Epithelial cell of esophagus (primary cell): Measurements from ENCODE around the gene ATOH8.

Experiments
- DNase-seq: peaks from one replicate; pipeline ENCODE4 v3.0.0; 2010; ENCODE audit warnings: low read depth
- H3K4me3 ChIP-seq: 2 replicates; pipeline ENCODE4 v1.5.1; 2011; ENCODE audit warnings: mild to moderate bottlenecking, low read length, control low read depth
- TF ChIP-seq, protein P1 (sequence below): IDR thresholded peaks from 2 replicates; pipeline ENCODE4 v1.5.1; 2011; ENCODE audit warnings: low read depth, mild to moderate bottlenecking, low read length, control low read depth, inconsistent platforms; ENCODE audit not compliant: insufficient read depth; ENCODE audit errors: missing control alignments

ATOH8 gene, protein sequence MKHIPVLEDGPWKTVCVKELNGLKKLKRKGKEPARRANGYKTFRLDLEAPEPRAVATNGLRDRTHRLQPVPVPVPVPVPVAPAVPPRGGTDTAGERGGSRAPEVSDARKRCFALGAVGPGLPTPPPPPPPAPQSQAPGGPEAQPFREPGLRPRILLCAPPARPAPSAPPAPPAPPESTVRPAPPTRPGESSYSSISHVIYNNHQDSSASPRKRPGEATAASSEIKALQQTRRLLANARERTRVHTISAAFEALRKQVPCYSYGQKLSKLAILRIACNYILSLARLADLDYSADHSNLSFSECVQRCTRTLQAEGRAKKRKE

DNA sequence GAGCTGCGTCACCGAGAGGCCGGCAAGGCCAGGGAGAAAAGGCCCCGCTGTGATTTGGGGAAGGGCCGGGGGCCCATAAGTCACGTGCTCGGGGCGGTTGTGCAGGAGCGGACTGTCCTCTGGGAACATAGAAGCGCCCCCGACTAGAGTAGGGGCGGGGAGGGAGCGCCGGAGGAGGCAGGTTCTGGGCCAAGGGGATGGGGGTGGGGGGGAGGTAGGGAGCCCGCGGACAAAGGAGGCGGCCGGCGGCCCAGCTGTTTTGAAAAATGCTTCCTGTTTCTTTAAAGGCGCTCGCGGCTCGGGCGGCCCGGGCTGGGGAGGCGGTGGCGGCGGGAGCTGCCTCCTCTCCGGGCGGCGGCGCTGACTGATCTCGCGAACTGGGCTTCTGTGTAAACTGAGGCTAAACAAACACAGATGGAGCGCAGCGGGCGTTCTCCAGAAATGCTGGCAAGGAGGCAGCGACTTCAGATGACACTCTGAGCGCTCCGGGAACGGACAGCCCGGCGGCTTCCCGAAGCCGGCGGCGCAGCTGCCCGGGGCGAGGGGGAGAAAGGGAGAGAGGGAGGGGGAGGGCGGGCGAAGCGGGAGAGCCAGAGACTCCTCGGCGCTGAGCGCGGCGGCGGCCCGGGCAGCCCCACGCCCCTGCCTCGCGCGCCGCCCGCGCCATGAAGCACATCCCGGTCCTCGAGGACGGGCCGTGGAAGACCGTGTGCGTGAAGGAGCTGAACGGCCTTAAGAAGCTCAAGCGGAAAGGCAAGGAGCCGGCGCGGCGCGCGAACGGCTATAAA, at the start of gene ATOH8:
Gene ATOH8, plus strand, starts transcription at position 467 of the 788 bp plus-strand sequence. Its CDS starts 199 bp downstream, at position 666.
- peak; percentile 41 for DNase-seq
- H3K4me3 ChIP-seq: peak within 1 kb of the TSS; percentile 27
- TF ChIP-seq, protein P1, sequence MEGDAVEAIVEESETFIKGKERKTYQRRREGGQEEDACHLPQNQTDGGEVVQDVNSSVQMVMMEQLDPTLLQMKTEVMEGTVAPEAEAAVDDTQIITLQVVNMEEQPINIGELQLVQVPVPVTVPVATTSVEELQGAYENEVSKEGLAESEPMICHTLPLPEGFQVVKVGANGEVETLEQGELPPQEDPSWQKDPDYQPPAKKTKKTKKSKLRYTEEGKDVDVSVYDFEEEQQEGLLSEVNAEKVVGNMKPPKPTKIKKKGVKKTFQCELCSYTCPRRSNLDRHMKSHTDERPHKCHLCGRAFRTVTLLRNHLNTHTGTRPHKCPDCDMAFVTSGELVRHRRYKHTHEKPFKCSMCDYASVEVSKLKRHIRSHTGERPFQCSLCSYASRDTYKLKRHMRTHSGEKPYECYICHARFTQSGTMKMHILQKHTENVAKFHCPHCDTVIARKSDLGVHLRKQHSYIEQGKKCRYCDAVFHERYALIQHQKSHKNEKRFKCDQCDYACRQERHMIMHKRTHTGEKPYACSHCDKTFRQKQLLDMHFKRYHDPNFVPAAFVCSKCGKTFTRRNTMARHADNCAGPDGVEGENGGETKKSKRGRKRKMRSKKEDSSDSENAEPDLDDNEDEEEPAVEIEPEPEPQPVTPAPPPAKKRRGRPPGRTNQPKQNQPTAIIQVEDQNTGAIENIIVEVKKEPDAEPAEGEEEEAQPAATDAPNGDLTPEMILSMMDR: no peak

DNA sequence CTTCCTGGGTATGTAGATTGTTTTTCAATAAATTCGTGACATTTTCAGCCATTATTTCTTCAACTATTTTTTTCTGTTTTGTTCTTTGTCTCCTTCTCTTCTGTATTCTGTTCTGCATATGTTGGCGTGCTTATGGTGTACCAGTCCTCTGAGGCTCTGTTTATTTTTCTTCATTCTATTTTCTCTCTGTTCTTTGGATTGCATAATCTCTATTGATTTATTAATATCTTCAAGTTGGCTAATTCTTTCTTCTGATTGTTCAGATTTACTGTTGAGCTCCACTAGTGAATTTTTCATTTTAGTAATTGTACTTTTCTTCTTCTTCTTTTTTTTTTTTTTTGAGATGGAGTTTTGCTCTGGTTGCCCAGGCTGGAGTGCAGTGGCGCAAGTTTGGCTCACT, 49.8 kb upstream of the ATOH8 start:
- no peak for DNase-seq
- no peak overlapping the region for H3K4me3 ChIP-seq
- TF ChIP-seq, protein P1: no peak

DNA sequence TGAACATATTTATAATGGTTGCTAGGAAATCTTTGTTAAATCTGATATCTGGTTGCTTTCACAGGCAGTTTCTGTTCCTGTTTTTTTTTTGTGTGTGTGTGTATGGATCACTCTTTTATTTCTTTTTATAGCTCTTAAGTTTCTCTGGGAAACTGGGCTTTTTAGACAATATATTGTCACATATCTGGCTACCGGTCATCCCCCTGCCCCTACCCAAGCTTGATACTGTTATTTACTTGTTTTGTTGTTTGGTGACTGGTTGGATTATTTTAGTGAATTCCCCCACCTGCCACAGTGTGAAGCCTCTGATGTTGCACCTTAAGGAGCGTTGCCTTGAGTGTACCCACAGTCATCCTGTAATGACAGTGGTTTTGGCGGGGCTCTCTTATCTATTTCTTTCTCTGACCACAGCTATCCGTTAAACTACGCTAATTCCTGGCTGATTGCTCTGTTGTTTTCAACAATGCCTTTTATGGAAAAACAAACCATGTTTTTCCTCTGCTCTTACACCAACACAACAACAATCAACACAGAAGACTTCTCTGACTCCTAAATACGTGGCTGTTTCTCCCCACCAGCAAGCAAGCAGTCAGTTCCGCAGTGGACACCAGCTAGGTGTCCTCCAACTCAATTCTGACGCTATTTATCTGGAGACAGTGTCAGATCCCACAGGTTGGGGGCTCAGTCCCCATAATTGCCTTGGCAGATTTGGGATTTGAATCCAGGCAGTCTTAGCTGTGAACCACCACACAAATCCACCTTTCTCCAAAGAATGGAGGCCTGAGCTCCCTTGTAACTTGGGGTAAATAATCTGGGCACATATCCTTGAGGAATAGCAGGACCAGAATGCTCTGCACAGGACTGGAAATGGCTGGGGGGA, 48.8 kb upstream of the ATOH8 start:
- no peak for DNase-seq

DNA sequence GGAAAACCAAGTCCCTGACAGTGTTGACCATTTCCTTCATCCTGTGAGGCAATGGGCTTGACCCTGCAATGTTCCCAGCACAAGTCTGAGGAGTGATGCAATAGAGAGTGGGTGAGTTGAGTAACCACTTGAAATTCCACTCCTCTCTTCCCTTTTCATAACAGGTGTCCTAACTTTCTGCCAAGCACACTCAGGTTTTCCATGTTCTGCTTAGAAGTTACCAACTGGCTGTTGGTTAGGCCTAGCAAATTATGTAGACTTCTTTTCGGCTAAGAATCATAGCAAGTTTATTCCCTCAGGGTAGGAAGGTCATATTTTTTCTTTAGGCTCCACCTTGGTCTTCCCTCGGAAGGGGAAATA, 48.1 kb upstream of the ATOH8 start:
- TF ChIP-seq, protein P1: no peak
- H3K4me3 ChIP-seq: no peak overlapping the region
- DNase-seq: peak; percentile 93

More for the DNA sequence above, 48.8 kb upstream of the ATOH8 start:
- H3K4me3 ChIP-seq: no peak overlapping the region
- TF ChIP-seq, protein P1: no peak

DNA sequence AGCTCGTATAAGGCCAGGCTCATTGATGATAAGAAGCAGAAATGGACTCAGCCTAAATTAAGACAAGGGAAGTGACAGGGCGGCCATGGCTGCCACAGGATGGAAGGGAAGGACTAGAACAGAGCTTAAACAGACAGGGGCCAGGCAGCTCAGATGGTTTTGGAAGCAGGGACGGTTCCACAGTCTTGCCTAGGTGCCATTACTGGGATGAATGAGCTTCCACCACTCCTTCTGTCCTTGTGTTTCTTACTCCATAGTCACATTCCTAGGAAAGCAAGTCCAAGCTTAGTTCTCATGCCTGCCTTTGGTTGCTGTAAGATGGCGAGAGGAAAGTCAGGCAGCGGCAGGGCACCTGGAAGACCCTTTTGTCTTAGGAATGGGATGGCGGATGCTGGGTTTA, 47.7 kb upstream of the ATOH8 start:
- DNase-seq: no peak
- no peak overlapping the region for H3K4me3 ChIP-seq
- TF ChIP-seq, protein P1: no peak

DNA sequence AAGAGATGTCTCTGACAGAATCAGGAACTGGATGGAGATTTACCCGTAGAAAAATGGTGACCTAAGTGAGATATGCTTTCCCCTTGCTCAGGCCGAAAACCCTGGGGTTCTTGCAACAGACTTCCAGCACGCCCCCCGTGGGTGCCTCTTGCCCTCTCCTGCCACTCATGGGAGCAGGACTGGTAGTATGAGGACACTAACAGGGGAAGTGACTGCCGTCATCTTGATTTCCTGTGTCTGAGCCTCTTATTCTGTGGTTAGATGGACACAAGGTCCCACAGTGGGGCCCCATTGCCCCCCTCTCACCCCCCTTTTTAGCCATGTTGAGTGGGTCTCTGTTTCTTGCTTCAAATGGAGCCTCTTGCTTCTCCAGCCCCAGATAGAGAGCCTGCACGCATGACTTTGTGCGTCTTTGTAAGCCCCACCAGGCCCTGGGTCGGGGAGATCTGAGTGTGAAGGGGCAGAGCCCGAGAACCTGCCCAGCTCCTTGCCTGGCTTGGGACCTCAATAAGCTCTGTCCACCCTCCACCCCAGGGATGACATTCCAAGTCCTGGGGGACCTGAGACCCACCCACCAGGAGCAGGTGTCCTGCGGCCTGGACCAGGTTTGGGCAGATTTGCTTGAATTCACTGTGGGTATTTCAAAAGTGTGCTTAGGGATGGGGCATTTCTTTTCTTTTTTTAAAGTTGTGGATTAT, 47.0 kb upstream of the ATOH8 start:
- TF ChIP-seq, protein P1: no peak
- no peak overlapping the region for H3K4me3 ChIP-seq
- DNase-seq: no peak
